Smooth muscle cell of bladder (primary cell): ENCODE measurements around the gene ZNF789. TPM values are rescaled to one million over a fixed set of nuclear protein-coding genes. Genes with fewer than 3 reads are reported as not detected.

ENCODE experiments used
- total RNA-seq: library from RNA; depleted of rRNA; stranded (reverse); fragments of >200 nt; gene quantifications from 2 replicates; pipeline ENCODE4 v1.2.3, GENCODE V29; 2014

The ZNF789 gene
- total RNA-seq: 2.6 and 3.6 TPM in 2 replicates

DNA sequence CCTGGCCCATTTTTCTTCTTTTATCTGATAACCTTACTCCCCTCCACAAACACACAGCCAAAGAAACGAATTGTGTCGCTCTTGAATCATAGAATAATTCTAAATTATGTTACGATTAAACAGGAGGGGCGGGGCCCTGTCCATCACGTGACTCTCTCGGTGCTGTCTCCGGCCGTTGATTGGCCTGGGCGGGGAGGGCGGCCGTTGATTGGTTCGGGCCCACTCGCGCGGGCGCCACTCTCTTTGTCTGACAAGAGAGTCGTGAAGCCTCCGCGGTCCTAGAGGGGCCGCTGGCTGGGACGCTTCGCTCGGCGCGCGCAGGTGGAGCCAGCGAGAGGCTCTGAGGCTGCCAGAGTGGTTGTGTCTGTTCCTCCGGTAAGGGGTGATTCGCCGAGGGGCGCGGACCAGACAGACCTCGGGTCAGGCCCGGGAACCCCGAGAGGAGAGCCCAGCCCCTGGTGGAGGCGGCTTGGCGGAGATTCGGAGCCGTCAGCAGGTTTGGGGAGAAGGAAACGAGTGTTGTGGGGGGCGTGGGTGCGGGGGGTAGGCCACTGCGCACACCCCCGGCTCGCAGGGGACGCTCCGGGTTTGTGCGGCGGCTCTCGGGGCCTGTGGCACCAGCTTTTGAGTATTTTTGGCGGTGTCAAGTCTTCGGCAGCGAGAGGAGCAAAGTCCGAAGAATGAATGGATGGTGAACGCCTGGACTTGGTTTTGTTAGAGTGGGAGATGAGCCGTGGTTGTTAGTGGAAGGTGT lies at the start of gene ZNF789:
Gene ZNF789, plus strand, starts transcription at position 330 of the 754 bp plus-strand sequence. CDS start 3,567 bp downstream, outside the sequence.

DNA sequence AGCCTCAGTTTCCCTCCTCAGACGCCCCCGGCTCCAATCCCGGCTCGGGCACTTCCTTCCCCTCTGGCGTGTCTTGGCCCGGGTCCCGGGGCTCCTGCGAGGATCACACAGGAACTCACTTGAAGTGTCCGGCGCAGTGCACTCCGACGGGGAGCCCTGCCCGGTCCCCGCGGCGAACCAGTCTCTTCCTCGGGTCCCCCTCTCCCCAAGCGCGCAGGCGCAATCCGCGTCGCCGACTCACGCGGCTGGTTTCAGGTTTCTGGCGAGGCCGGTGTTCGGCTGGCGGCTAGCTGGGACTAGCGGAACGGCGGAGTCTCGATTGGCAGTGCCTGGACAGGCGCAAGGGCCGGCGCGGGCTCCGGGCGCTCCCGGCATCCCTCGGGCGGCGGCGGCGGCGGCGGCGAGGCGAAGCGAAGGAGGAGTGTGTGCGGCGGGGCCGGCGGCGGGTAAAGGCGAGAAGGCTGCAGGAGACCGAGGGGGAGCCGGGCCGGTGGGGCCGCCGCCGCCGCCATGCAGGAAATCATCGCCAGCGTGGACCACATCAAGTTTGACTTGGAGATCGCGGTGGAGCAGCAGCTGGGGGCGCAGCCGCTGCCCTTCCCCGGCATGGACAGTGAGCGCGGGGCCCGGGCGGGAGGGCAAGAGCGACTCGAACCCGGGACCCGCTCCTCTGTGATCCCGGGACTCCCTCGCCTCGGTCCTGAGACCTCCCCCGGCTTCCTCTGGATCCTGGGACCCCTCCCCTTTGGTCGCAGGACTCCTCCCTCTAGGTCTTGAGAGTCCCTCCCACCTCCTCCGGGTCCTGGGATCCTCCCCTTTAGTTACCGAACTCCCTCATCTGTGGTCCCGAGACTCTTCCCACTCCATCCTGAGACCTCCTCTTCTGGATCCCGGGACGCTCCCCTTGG lies 33.9 kb upstream of the ZNF789 start, which contains the start of the genes CPSF4 and PTCD1:
Gene CPSF4, plus strand, starts transcription at position 371 of the 908 bp plus-strand sequence. Its CDS starts 140 bp downstream, at position 511.
Gene PTCD1, minus strand, starts transcription at position 226 of the 908 bp plus-strand sequence. CDS start 3,556 bp downstream, outside the sequence.

DNA sequence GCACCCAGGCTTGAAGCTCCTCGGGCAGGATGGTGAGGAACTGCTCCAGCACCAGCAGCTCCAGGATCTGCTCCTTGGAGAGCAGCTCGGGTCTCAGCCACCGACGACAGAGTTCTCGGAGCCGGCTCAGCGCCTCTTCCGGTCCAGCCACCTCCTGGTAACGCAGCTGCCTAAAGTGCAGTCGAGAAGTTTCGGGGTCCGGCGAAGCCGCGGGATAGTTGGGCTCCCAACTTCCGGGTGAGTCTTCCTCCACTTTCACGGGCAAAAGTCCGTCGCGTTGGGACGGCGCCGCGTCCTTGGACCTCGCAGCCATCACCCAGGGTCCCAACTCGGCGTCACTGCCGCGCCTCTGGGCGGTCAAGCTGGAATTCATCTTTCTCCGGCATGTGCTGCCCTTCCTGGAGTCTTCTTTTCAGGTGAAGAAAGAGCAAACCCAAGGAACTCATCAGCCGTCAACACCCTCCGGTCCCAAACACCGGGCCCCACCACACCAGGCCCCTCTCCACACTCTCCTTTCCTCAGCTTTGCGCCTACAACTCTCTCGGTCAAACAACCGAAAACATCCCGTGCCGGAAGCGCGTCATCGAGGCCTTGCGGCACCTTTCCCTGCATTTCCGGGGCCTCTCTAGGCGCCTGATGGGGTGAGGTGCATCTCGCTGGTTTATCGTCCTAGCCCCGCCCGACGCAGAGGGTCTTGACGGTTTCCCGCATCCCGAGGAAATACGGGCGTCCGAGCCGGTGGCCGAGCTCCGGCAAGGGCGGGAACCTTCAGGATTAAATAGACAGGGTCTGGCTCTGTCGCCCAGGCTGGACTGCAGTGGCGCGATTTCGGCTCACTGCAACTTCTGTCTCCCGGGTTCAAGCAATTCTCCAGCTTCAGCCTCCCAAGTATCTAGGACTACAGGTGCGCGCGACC lies 27.3 kb downstream of the ZNF789 start, which contains the start of gene ZNF394:
Gene ZNF394, minus strand, starts transcription at position 561 of the 916 bp plus-strand sequence. Its CDS starts 188 bp downstream, at position 373.

DNA sequence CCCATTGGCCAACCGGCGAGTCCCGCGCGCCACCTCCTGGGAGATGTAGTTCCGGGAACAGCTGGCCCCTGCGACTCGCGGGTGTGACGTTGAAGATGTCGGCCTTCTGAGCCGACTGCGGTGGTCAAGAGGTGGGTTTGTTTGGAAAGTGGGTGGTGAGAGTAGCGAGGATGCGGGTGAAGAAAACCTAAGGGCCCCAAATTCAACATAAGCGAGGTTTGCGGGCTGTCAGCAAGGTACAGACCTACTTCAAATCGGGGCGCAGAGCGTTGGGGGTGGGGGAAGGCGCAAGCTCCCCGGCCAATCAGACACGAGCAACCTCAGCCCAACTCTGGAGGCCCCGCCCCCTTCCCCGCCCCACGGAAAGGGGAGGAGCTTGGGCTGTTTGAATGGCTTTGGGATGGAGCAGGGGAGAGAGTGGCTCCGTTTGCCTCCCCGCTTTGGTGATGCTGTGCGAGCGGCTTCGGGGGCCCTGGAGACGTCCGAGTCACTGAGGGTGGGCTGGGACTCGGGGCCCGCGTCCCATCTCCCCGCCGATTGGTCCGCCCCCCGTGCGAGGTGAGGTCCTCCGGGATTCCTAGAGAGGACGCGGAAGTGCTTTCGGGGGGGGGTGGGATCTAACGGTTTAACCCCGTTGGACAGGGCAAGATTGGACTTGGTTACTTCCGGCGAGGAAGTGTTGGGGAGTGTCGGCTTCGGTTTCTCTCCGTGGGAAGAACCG lies 32.1 kb downstream of the ZNF789 start, which contains the start of gene ZKSCAN5:
Gene ZKSCAN5, plus strand, starts transcription at position 60 of the 721 bp plus-strand sequence. CDS start 1,383 bp downstream, outside the sequence.

Other genes starting within 250 kb of the ZNF789 start
- not detected in 2 replicates for gene MYH16, start 200.1 kb upstream of the ZNF789 start, total RNA-seq
- 203 and 209 TPM in 2 replicates for gene ARPC1A, start 147.0 kb upstream of the ZNF789 start, total RNA-seq
- 361 and 534 TPM in 2 replicates for gene ARPC1B, start 98.2 kb upstream of the ZNF789 start, total RNA-seq
- 26.9 and 29.2 TPM in 2 replicates for gene PDAP1, start 64.3 kb upstream of the ZNF789 start, total RNA-seq
- 142 and 174 TPM in 2 replicates for gene BUD31, start 63.9 kb upstream of the ZNF789 start, total RNA-seq
- gene PTCD1, start 34.1 kb upstream of the ZNF789 start, total RNA-seq: 7.1 and 8.1 TPM in 2 replicates
- 21.6 and 28.1 TPM in 2 replicates for gene CPSF4, start 33.9 kb upstream of the ZNF789 start, total RNA-seq
- 443 and 477 TPM in 2 replicates for gene ATP5MF, start 6.7 kb upstream of the ZNF789 start, total RNA-seq
- gene ZNF394, start 27.4 kb downstream of the ZNF789 start, total RNA-seq: 22.5 and 27.3 TPM in 2 replicates
- 10.8 and 12.1 TPM in 2 replicates for gene ZKSCAN5, start 31.8 kb downstream of the ZNF789 start, total RNA-seq
- 5.3 and 5.5 TPM in 2 replicates for gene FAM200A, start 79.2 kb downstream of the ZNF789 start, total RNA-seq
- gene ZNF655, start 85.8 kb downstream of the ZNF789 start, total RNA-seq: 42.6 and 45.9 TPM in 2 replicates
- 0.46 and 1.1 TPM in 2 replicates for gene TMEM225B, start 125.4 kb downstream of the ZNF789 start, total RNA-seq
- gene ZSCAN25, start 144.1 kb downstream of the ZNF789 start, total RNA-seq: 7.5 and 11.5 TPM in 2 replicates
- gene CYP3A5, start 207.1 kb downstream of the ZNF789 start, total RNA-seq: 0.28 and 0.37 TPM in 2 replicates